H9 (cell line): ENCODE data around the gene PCDH9. TPM values are rescaled to one million over a fixed set of nuclear protein-coding genes. Genes with fewer than 3 reads are reported as not detected.

ENCODE experiments used
- DNase-seq: peaks from one replicate; pipeline ENCODE4 v3.0.0-alpha.2; 2017
- H2AFZ ChIP-seq: one replicate; pipeline ENCODE4 v1.6.1; 2013; ENCODE audit warnings: mild to moderate bottlenecking, low read length, control low read depth, moderate library complexity
- H2AK5ac ChIP-seq: 2 replicates; pipeline ENCODE4 v1.6.1; 2013; ENCODE audit warnings: low read length, control low read depth, mixed read lengths; ENCODE audit not compliant: insufficient read length
- H2BK120ac ChIP-seq: one replicate; pipeline ENCODE4 v1.6.1; 2013; ENCODE audit warnings: low read depth, mild to moderate bottlenecking, low read length, control low read depth, inconsistent platforms; ENCODE audit not compliant: poor library complexity, severe bottlenecking
- H2BK12ac ChIP-seq: 2 replicates; pipeline ENCODE4 v1.6.1; 2013; ENCODE audit warnings: low read length, control low read depth, mixed read lengths, low read depth; ENCODE audit not compliant: insufficient read length
- H2BK15ac ChIP-seq: 2 replicates; pipeline ENCODE4 v1.6.1; 2013; ENCODE audit warnings: low read depth, low read length, control low read depth
- H2BK20ac ChIP-seq: one replicate; pipeline ENCODE4 v1.6.1; 2013; ENCODE audit warnings: low read depth, mild to moderate bottlenecking, low read length, control low read depth, inconsistent platforms; ENCODE audit not compliant: poor library complexity, severe bottlenecking
- H2BK5ac ChIP-seq: 2 replicates; pipeline ENCODE4 v1.6.1; 2013; ENCODE audit warnings: low read length, control low read depth, mixed read lengths; ENCODE audit not compliant: insufficient read length
- H3K14ac ChIP-seq: 2 replicates; pipeline ENCODE4 v1.6.1; 2013; ENCODE audit warnings: low read length, control low read depth; ENCODE audit not compliant: insufficient read depth
- H3K18ac ChIP-seq: 2 replicates; pipeline ENCODE4 v1.6.1; 2013; ENCODE audit warnings: low read depth, mild to moderate bottlenecking, mixed read lengths, low read length, control low read depth; ENCODE audit not compliant: insufficient read length
- H3K23ac ChIP-seq: 2 replicates; pipeline ENCODE4 v1.6.1; 2013; ENCODE audit warnings: low read length, control low read depth, mixed read lengths, low read depth; ENCODE audit not compliant: insufficient read length
- H3K23me2 ChIP-seq: 2 replicates; pipeline ENCODE4 v1.6.1; 2013; ENCODE audit warnings: low read depth, mild to moderate bottlenecking, mixed read lengths, low read length, control low read depth; ENCODE audit not compliant: insufficient read length, poor library complexity, severe bottlenecking
- H3K27ac ChIP-seq: 2 replicates; pipeline ENCODE4 v1.5.1; 2013; ENCODE audit warnings: low read length, control low read depth, mixed read lengths, low read depth; ENCODE audit not compliant: insufficient read length
- H3K27me3 ChIP-seq: 2 replicates; pipeline ENCODE4 v1.6.1; 2013; ENCODE audit warnings: low read length, control low read depth, inconsistent platforms; ENCODE audit not compliant: insufficient read depth
- H3K4ac ChIP-seq: 2 replicates; pipeline ENCODE4 v1.6.1; 2013; ENCODE audit warnings: low read depth, mild to moderate bottlenecking, control low read depth, inconsistent platforms, low read length, moderate library complexity
- H3K4me1 ChIP-seq: 2 replicates; pipeline ENCODE4 v1.6.1; 2013; ENCODE audit warnings: low read length, control low read depth, inconsistent platforms; ENCODE audit not compliant: insufficient read depth
- H3K4me2 ChIP-seq: 2 replicates; pipeline ENCODE4 v1.6.1; 2013; ENCODE audit warnings: low read length, control low read depth, mixed read lengths; ENCODE audit not compliant: insufficient read length, insufficient read depth
- H3K56ac ChIP-seq: 2 replicates; pipeline ENCODE4 v1.6.1; 2013; ENCODE audit warnings: low read depth, mild to moderate bottlenecking, mixed read lengths, low read length, control low read depth; ENCODE audit not compliant: insufficient read length
- H3K79me1 ChIP-seq: 2 replicates; pipeline ENCODE4 v1.6.1; 2013; ENCODE audit warnings: low read depth, mild to moderate bottlenecking, moderate library complexity, low read length, control low read depth, inconsistent platforms; ENCODE audit not compliant: insufficient read depth, poor library complexity, severe bottlenecking
- H3K79me2 ChIP-seq: 2 replicates; pipeline ENCODE4 v1.6.1; 2013; ENCODE audit warnings: low read length, control low read depth, inconsistent platforms; ENCODE audit not compliant: insufficient read depth
- H3K9ac ChIP-seq: 2 replicates; pipeline ENCODE4 v1.6.1; 2013; ENCODE audit warnings: low read length, control low read depth, mixed read lengths; ENCODE audit not compliant: insufficient read length; ENCODE audit errors: extremely low read depth
- H3K9me3 ChIP-seq: one replicate; pipeline ENCODE4 v1.6.1; 2013; ENCODE audit warnings: low read depth, low read length, inconsistent platforms; ENCODE audit not compliant: control insufficient read depth
- H3T11ph ChIP-seq: one replicate; pipeline ENCODE4 v1.6.1; 2013; ENCODE audit warnings: mild to moderate bottlenecking, low read length, control low read depth, inconsistent platforms
- H4K20me1 ChIP-seq: one replicate; pipeline ENCODE4 v1.6.1; 2013; ENCODE audit not compliant: control insufficient read depth, insufficient read length, insufficient read depth
- H4K5ac ChIP-seq: 2 replicates; pipeline ENCODE4 v1.6.1; 2013; ENCODE audit warnings: low read depth, mild to moderate bottlenecking, mixed read lengths, low read length, control low read depth; ENCODE audit not compliant: insufficient read length
- H4K8ac ChIP-seq: replicated peaks from 2 replicates; pipeline ENCODE4 v1.6.1; 2013; ENCODE audit warnings: low read length, control low read depth, mixed read lengths, low read depth; ENCODE audit not compliant: insufficient read length
- H4K91ac ChIP-seq: 2 replicates; pipeline ENCODE4 v1.6.1; 2013; ENCODE audit warnings: low read depth, mild to moderate bottlenecking, moderate library complexity, mixed read lengths, low read length, control low read depth; ENCODE audit not compliant: insufficient read length
- H3K27ac Mint-ChIP-seq, 3 experiments: 2 replicates in 2 of 3; 3 replicates in 1 of 3; pipeline ENCODE4 v1.8.0; 2020 to 2021; ENCODE audit warnings: mixed read lengths in 3 of 3, mild to moderate bottlenecking in 1 of 3, moderate library complexity in 1 of 3
- H3K27me3 Mint-ChIP-seq: 2 replicates; pipeline ENCODE4 v1.8.0; 2021; ENCODE audit warnings: low read depth, mild to moderate bottlenecking, moderate library complexity, mixed read lengths
- H3K36me3 Mint-ChIP-seq, 3 experiments: 2 replicates in 2 of 3; 3 replicates in 1 of 3; pipeline ENCODE4 v1.8.0; 2020 to 2021; ENCODE audit warnings: low read depth in 3 of 3, mixed read lengths in 3 of 3; ENCODE audit not compliant: insufficient read depth in 1 of 3
- H3K4me1 Mint-ChIP-seq, 2 experiments: 2 replicates each; pipeline ENCODE4 v1.8.0; 2020; ENCODE audit warnings: mixed read lengths in 2 of 2
- H3K4me3 Mint-ChIP-seq, 2 experiments: 2 replicates in 1 of 2; 3 replicates in 1 of 2; pipeline ENCODE4 v1.8.0; 2020 to 2021; ENCODE audit warnings: mild to moderate bottlenecking in 2 of 2, mixed read lengths in 2 of 2, moderate library complexity in 1 of 2
- H3K9me3 Mint-ChIP-seq, 2 experiments: 2 replicates in 1 of 2; 3 replicates in 1 of 2; pipeline ENCODE4 v1.8.0; 2020; ENCODE audit warnings: mild to moderate bottlenecking in 2 of 2, mixed read lengths in 2 of 2, moderate library complexity in 1 of 2
- WGBS: extraction: QIAGEN DNeasy Blood & Tissue Kit; methylation state at CpG from one replicate; pipeline ENCODE4 v1.1.7; 2013; ENCODE audit warnings: missing lambda C conversion rate, low lambda C conversion rate, mixed read lengths; ENCODE audit not compliant: insufficient read length; ENCODE audit errors: extremely low coverage; 5-methylcytosine and 5-hydroxymethylcytosine counted together
- total RNA-seq: library from RNA; stranded (reverse); gene quantifications from 2 replicates; pipeline ENCODE4 v1.2.1, GENCODE V29; 2021
- TF ChIP-seq, protein P1 (sequence below): fragments of 200-600 bp; sonication (generic); conservative IDR thresholded peaks from 3 replicates; pipeline ENCODE4 v1.8.0; 2021; ENCODE audit warnings: antibody characterized with exemption, mild to moderate bottlenecking

PCDH9 gene
- total RNA-seq, 1 experiment from 2014 or later, result 0.11 TPM

DNA sequence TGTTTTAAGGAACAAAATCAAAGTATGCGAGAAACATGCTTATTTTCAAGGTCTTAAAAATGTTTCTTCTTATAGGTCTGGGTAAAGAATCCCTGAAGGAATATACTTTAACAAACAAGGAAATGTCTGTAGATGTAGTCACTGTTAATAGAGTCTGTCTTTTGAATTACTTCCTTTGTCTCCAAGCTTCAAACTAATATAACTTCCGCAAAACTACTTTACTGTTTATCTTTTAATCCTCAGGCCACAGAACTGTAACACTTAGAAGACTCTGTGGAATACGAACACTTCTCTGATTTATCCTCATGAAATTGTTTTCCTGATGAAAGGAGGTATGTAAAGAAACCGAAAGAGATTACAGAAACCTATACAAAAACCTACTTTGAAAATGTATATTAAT, 316.0 kb downstream of the PCDH9 start:
- Mint-ChIP-seq H3K4me1 (no peaks in the 10 kb centered on the region; a peak in 1 of 4 replicates), H3K4me3 (no peak overlapping the region), H3K9me3 (no peaks in the 10 kb centered on the region), H3K27me3 (no peaks in the 10 kb centered on the region), H3K36me3 (no peaks in the 10 kb centered on the region), H3K27ac (no peak overlapping the region)
- Histone ChIP-seq H3K9ac (no peak overlapping the region), H3K14ac (no peak overlapping the region), H3K18ac (no peak overlapping the region), H3K4me2 (no peak overlapping the region), H3K27me3 (no peaks in the 10 kb centered on the region), H2BK120ac (no peak overlapping the region), H3K9me3 (no peaks in the 10 kb centered on the region), H2BK5ac (no peak overlapping the region), H2BK20ac (no peak overlapping the region), H2AK5ac (no peak overlapping the region), H3K79me1 (no peaks in the 10 kb centered on the region), H3K4me1 (no peaks in the 10 kb centered on the region), H3K23ac (no peak overlapping the region), H2AFZ (no peak overlapping the region), H3T11ph (no peak overlapping the region), H3K79me2 (no peaks in the 10 kb centered on the region), H4K20me1 (no peaks in the 10 kb centered on the region), H2BK12ac (no peak overlapping the region), H4K8ac (no peak overlapping the region), H4K5ac (no peak overlapping the region), H3K4ac (no peak overlapping the region), H3K56ac (no peak overlapping the region), H3K27ac (no peak overlapping the region), H3K23me2 (no peaks in the 10 kb centered on the region), H2BK15ac (no peak overlapping the region), H4K91ac (no peak overlapping the region)
- TF ChIP-seq, protein P1, sequence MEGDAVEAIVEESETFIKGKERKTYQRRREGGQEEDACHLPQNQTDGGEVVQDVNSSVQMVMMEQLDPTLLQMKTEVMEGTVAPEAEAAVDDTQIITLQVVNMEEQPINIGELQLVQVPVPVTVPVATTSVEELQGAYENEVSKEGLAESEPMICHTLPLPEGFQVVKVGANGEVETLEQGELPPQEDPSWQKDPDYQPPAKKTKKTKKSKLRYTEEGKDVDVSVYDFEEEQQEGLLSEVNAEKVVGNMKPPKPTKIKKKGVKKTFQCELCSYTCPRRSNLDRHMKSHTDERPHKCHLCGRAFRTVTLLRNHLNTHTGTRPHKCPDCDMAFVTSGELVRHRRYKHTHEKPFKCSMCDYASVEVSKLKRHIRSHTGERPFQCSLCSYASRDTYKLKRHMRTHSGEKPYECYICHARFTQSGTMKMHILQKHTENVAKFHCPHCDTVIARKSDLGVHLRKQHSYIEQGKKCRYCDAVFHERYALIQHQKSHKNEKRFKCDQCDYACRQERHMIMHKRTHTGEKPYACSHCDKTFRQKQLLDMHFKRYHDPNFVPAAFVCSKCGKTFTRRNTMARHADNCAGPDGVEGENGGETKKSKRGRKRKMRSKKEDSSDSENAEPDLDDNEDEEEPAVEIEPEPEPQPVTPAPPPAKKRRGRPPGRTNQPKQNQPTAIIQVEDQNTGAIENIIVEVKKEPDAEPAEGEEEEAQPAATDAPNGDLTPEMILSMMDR, result no peak
- DNase-seq, result no peak
- no CpG with 5 or more reads among the region's 4 CpGs for WGBS
